RCC 7860 (cell line): ENCODE results near the gene SOHLH1.

Source experiments
- DNase-seq: peaks from one replicate; pipeline ENCODE4 v3.0.0-alpha.2; 2015; ENCODE audit warnings: low spot score
- FAIRE-seq: peaks from 2 replicates; lab custom pipeline; 2012; peaks lifted over from hg19 to GRCh38; lab: Jason Lieb, UNC

Gene SOHLH1

GRCh38 chr9:135731454-135731853 lies 32.2 kb upstream of the SOHLH1 start:
- FAIRE-seq (no peak), DNase-seq (no peak)

DNA sequence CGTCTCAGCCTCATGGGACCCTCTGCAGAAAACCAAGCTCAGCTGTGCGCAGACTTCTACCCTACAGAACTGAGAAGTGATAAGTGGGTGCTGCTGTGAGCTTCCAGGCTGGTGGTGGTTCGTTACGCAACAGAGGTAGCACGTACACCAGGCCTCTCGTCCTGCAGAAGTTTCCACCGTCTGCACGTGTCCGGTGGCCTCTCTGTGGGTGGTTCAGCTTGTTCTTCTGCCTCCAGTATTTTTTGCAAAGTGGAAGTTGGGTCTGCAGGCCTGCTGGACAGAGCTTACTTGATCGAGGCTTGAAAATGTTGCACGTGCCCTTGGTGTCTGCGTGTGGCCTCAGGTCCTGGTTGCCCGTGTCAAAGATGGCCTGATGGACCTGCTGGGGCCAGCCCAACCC lies 30.2 kb upstream of the SOHLH1 start:
- no peak for FAIRE-seq
- no peak for DNase-seq

GRCh38 chr9:135728436-135729110 lies 29.3 kb upstream of the SOHLH1 start:
- FAIRE-seq (no peak), DNase-seq (no peak)

DNA sequence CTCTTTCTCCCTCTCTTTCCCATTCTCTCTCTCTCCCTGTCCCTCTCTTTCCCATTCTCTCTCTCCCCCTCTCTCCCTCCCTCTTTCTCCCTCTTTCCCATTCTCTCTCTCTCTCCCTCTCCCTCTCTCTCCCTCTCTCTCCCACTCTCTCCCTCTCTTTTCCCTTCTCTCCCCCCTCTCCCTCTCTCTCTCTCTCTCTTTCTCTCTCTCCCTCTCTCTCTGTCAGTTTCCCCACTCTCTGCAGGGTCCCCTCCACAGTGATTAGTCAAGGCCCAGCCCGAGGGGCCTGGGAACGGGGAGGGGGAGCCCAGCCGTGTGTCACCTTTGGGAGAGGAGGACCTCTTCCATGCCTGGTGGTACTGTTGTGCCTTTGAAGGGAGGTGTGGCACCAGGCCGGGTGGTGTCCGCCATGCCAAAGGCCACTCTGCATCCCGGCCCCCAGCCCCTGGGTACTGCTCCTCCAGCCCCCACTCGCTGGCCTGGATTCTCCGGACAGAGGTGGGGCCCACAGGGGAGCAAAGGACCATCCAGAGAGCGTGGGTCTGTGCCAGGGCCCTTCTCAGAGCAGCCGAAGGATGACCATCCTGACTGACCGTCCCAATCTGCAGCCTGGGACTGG lies 28.1 kb upstream of the SOHLH1 start:
- FAIRE-seq: no peak
- no peak for DNase-seq

GRCh38 chr9:135726138-135726853 lies 27.0 kb upstream of the SOHLH1 start:
- FAIRE-seq: no peak
- DNase-seq: no peak

- no peak for FAIRE-seq
- DNase-seq: no peak
These were observed 25.0 kb upstream of the SOHLH1 start for GRCh38 chr9:135724186-135724787.

DNA sequence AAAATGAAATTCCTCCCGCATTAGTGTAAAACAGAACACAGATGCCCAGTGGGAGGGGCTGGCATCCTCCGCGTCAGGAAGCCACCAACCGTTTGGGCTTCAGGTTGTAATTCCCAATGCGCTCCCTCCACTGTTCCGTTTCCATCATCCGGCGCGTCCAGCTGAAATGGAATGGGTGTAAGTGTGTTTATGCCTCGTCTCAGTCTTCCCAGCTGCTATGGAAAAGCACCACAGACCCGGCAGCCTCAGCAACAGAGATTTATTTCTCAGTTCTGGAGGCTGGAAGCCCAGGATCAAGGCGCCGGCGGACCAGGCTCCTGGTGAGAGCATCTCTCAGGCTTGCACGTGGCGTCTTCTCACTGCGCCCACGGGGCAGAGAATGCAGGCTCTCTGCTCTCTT lies 23.1 kb upstream of the SOHLH1 start:
- DNase-seq: no peak
- FAIRE-seq: no peak

DNA sequence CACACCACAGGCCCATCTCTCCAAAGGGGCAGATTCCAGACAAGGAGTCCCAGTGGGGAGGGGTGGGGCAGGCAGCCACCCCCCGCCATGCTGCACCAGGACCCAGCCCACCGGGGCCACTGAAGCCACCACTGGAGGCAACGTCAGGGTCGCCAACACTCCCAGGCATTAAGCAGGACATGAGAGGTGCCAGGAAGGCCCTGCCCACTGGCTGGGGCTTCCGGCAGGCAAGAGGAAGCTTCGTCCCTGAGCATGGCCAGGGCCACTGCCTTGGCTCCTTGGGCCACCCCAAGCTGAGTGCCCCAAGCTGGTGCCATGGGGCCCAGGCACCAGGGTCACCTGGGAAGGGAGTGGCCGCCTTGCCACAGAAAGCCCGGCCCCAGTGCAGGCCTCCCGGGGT lies 20.2 kb upstream of the SOHLH1 start:
- DNase-seq (no peak), FAIRE-seq (no peak)

GRCh38 chr9:135718616-135719015 lies 19.3 kb upstream of the SOHLH1 start:
- no peak for FAIRE-seq
- peak; percentile 51 for DNase-seq

- no peak for DNase-seq
- FAIRE-seq: no peak
These were observed 18.1 kb upstream of the SOHLH1 start for GRCh38 chr9:135717410-135717809.

DNA sequence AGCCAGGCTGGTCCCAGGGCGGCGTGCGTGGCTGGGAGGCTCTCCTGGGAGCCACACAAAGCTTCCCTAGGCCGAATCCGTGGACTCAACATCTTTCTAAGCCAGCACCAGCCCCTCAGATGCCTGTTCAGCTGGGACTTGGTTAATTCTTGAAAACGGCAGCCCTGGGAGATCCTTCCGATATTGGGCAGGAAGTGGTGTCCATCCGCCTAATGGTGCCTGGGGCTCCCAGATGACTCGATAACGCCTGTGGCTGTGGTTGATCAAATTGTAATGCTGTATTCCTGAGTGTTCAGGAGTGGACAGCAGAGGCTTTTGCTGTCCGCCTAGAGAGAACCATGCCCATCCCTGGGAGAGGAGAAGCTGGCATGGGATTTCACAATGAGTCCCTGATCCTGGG lies 16.8 kb upstream of the SOHLH1 start:
- FAIRE-seq (no peak), DNase-seq (no peak)

DNA sequence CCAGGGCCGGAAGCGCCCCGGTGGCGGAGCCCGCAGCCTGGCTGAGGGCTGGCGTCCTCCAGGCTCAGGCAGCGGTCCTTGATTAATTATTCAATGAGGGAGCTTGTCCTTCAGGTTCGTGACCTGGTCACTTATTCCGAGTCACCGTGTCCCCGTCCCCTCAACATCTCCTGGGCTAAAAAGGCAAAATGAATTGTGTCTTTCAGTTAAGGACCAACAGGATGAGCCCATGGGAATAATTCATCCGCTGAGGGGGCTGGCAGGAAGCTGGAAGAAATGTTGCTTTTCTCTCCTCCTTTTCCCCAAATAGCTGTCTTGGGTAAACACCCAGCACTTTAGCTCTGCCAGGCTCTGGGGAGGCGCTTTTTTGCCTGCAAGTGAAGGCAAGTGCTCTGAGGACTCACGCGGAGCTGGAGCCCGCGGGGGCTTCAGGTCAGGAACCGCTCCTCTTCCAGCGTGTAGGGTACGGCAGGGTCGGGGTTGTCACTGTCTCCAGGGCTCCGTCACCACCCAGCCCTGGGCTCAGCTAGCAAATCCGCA lies 15.8 kb upstream of the SOHLH1 start:
- FAIRE-seq: no peak

DNA sequence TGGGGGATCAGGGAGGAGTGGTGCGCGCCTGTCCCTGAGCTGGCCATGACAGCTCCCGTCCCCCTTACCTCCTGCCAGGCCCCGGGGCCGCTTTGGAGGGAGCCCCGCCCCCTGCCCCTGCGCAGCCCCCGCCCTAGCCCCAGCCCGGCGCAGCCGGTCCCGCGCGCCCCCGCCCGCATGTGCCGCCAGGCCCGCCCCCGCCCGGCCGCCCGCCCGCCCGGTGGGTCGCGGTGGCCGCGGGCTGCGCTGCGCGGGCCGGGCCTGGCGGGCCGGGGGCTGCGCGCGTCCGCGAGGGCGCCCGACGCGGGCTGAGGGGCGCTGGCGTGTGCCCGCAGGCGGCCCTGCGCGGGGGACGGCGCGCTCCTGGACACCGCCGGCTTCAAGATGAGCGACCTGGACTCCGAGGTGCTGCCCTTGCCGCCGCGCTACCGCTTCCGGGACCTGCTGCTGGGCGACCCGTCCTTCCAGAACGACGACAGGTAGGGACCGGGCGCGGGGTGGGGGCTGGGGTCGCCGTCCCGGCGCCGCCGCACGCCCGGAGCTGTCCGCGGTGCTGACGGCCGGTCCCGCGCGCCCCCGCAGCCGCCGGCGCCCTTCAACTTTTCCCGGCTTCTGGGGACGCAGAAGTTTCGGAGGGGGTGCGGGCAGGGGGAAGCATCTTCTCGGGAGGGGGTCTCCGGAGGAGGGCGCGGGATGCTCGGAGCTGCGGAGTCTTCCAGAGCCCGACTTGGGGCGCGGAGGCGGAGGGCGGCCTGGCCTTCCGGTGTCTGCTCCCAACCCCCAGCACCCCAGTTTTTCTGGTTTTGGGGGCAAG lies 15.2 kb upstream of the SOHLH1 start:
- FAIRE-seq (no peak), DNase-seq (no peak)

More for the DNA sequence above, 15.8 kb upstream of the SOHLH1 start:
- no peak for DNase-seq

GRCh38 chr9:135712613-135713295 lies 13.5 kb upstream of the SOHLH1 start:
- FAIRE-seq (no peak), DNase-seq (no peak)

DNA sequence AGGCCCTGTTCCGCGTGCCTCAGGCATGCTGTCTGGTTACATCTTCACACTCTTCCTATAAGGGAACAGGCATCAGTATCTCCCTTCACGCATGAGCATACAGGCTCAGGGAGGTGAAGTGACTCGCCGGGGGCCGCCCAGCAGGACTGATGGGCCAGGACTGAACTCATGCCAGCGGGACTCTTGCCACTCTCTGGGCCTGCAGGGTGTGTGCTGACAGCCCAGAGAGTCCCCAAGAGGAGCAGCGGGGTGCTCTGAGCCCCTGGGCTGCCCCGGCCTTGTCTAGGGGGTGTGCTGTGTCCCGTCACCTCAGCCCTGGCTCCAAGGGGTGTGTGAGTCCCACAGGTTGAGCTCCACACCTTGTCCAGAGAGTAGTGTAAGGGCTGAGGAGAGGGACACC lies 12.6 kb upstream of the SOHLH1 start:
- no peak for FAIRE-seq
- DNase-seq: no peak

GRCh38 chr9:135711391-135711790 lies 12.1 kb upstream of the SOHLH1 start:
- FAIRE-seq: no peak

DNA sequence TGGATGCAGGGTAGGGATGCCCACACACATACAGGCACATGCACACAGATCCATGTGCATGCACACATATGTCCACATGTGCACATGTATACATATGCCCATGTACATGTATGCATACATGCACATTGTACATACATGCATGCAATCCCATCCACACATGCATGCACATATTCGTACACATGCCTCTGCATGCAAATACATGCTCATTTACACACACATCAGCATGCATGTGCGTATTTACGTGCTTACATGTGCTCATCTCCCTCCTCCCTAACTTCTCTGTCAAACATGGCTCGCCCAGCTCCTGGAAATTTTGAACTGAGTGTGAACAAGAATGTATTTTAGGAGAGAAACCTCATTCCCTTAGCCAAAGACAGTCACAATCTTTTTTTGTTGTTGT lies 8.9 kb upstream of the SOHLH1 start:
- no peak for FAIRE-seq

More at GRCh38 chr9:135711391-135711790, 12.1 kb upstream of the SOHLH1 start:
- no peak for DNase-seq

GRCh38 chr9:135707252-135708138 lies 8.2 kb upstream of the SOHLH1 start:
- DNase-seq: no peak
- FAIRE-seq: no peak

More for the DNA sequence above, 8.9 kb upstream of the SOHLH1 start:
- DNase-seq: no peak

DNA sequence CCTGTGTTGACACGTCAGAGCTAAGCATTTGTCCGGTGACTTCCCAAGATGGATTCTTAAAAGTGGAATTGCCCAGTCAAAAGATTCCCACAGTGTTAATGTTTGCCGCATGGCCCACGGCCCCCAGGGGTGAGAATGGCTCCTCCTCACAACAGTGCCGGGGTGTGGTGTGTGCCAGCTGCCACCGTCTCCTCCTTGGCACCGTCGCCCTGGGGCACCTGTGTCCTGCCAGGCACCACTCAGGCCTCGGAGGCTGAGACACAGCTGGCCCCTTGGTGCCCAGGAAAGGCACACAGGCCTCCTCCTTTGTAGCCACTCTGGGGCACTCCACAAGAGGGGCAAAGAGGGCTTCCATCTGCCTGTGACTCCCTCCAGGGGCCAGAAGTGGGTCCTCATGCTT lies 7.0 kb upstream of the SOHLH1 start:
- no peak for DNase-seq
- FAIRE-seq: no peak
